Measurements from ENCODE around the gene CT45A1.
"Not testable (repeated sequence)": the region's sequence is repeated elsewhere in the genome, so short reads cannot be mapped to it uniquely, and the experiment has no call there.

CT45A1 gene

GRCh38 chrX:135713183-135713689 lies at the start of gene CT45A1:
CT45A1 (plus strand) TSS chrX:135713639; CDS start chrX:135718941, 5,302 bp downstream.
- not testable (repeated sequence) for DNase-seq

GRCh38 chrX:135672979-135673378 lies 40.5 kb upstream of the CT45A1 start:
- DNase-seq: not testable (repeated sequence)

GRCh38 chrX:135688137-135688536 lies 25.3 kb upstream of the CT45A1 start:
- no peak for DNase-seq

- DNase-seq: no peak
These were observed 18.0 kb upstream of the CT45A1 start for GRCh38 chrX:135695471-135695870.

GRCh38 chrX:135697601-135698000 lies 15.8 kb upstream of the CT45A1 start:
- DNase-seq: no peak

GRCh38 chrX:135698924-135699323 lies 14.5 kb upstream of the CT45A1 start:
- DNase-seq: no peak

- no peak for DNase-seq
These were observed 5.6 kb upstream of the CT45A1 start for GRCh38 chrX:135707880-135708279.

GRCh38 chrX:135713795-135714194 lies 356 bp downstream of the CT45A1 start:
- DNase-seq: no peak

- not testable (repeated sequence) for DNase-seq
These were observed 21.2 kb downstream of the CT45A1 start for GRCh38 chrX:135734666-135735065.

- DNase-seq: no peak
These were observed 24.1 kb downstream of the CT45A1 start for GRCh38 chrX:135737366-135738071.

- DNase-seq: no peak
These were observed 27.3 kb downstream of the CT45A1 start for GRCh38 chrX:135740681-135741149.

- DNase-seq: no peak
These were observed 27.8 kb downstream of the CT45A1 start for GRCh38 chrX:135741192-135741715.

GRCh38 chrX:135744739-135745138 lies 31.3 kb downstream of the CT45A1 start:
- not testable (repeated sequence) for DNase-seq

GRCh38 chrX:135768091-135768490 lies 54.7 kb downstream of the CT45A1 start, which contains the start of gene CT45A3:
CT45A3 (minus strand) TSS chrX:135768191; CDS start chrX:135764444, 3,747 bp downstream.
- DNase-seq: not testable (repeated sequence)

Data from NCI-H510A (cell line).